PC-9 (cell line): ENCODE results near the gene DSTN.

Experiments used
- EZH2 ChIP-seq: fragments of 200-600 bp; sonication (generic); IDR thresholded peaks from 2 replicates; pipeline ENCODE4 v1.8.0; 2017; ENCODE audit warnings: antibody characterized with exemption, low read depth
- TF ChIP-seq, protein P1 (sequence below): fragments of 200-600 bp; sonication (generic); conservative IDR thresholded peaks from 2 replicates; pipeline ENCODE4 v1.6.1; 2017; ENCODE audit warnings: mixed run types, antibody characterized with exemption, mild to moderate bottlenecking, moderate library complexity

DNA sequence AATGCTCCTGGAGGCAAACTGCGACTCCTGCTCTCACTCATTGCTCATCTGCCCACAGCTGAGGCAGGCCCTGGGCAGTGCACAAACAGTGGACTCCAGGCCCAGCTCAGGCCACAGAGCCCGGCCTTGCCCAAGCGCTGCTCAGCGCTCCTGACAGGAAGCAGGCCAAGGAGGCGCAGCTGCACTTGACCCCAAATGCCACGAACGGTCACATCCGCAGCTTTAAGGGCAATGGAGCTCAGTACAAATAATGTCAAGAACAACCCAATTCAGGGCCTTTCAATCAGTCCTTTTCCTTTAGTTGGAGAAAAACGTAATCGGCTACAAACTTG lies 78.4 kb downstream of the DSTN start:
- TF ChIP-seq, protein P1, sequence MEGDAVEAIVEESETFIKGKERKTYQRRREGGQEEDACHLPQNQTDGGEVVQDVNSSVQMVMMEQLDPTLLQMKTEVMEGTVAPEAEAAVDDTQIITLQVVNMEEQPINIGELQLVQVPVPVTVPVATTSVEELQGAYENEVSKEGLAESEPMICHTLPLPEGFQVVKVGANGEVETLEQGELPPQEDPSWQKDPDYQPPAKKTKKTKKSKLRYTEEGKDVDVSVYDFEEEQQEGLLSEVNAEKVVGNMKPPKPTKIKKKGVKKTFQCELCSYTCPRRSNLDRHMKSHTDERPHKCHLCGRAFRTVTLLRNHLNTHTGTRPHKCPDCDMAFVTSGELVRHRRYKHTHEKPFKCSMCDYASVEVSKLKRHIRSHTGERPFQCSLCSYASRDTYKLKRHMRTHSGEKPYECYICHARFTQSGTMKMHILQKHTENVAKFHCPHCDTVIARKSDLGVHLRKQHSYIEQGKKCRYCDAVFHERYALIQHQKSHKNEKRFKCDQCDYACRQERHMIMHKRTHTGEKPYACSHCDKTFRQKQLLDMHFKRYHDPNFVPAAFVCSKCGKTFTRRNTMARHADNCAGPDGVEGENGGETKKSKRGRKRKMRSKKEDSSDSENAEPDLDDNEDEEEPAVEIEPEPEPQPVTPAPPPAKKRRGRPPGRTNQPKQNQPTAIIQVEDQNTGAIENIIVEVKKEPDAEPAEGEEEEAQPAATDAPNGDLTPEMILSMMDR: no peak
- TF ChIP-seq EZH2: no peak
